Osteocyte (in vitro differentiated cells): ENCODE results near the gene SVEP1. TPM values are rescaled to one million over a fixed set of nuclear protein-coding genes. Genes with fewer than 3 reads are reported as not detected.

Experiments used
- DNase-seq: peaks from one replicate; pipeline ENCODE4 v3.0.0; 2021; ENCODE audit warnings: mixed read lengths; ENCODE audit not compliant: unreplicated experiment; ENCODE audit errors: extremely low spot score
- H3K27ac Mint-ChIP-seq: one replicate; pipeline ENCODE4 v1.8.0; 2021; ENCODE audit warnings: mild to moderate bottlenecking, mixed read lengths; ENCODE audit not compliant: unreplicated experiment
- H3K27me3 Mint-ChIP-seq: one replicate; pipeline ENCODE4 v1.8.0; 2021; ENCODE audit warnings: mixed read lengths; ENCODE audit not compliant: unreplicated experiment
- H3K36me3 Mint-ChIP-seq: one replicate; pipeline ENCODE4 v1.8.0; 2021; ENCODE audit warnings: mixed read lengths; ENCODE audit not compliant: unreplicated experiment
- H3K4me1 Mint-ChIP-seq: one replicate; pipeline ENCODE4 v1.8.0; 2021; ENCODE audit warnings: mixed read lengths; ENCODE audit not compliant: unreplicated experiment
- H3K4me3 Mint-ChIP-seq: one replicate; pipeline ENCODE4 v1.8.0; 2021; ENCODE audit warnings: mild to moderate bottlenecking, moderate library complexity, mixed read lengths; ENCODE audit not compliant: unreplicated experiment
- H3K9me3 Mint-ChIP-seq: one replicate; pipeline ENCODE4 v1.8.0; 2021; ENCODE audit warnings: mixed read lengths; ENCODE audit not compliant: unreplicated experiment
- total RNA-seq: library from RNA; stranded (reverse); gene quantifications from 2 replicates; pipeline ENCODE4 v1.2.1, GENCODE V29; 2021
- TF ChIP-seq, protein P1 (sequence below): fragments of 200-600 bp; sonication (generic); IDR thresholded peaks from 2 replicates; pipeline ENCODE4 v1.5.0; 2021; ENCODE audit warnings: antibody characterized with exemption, mild to moderate bottlenecking, moderate library complexity

Gene SVEP1
- total RNA-seq, 1 donor from 2014 or later = 3.1 TPM

DNA sequence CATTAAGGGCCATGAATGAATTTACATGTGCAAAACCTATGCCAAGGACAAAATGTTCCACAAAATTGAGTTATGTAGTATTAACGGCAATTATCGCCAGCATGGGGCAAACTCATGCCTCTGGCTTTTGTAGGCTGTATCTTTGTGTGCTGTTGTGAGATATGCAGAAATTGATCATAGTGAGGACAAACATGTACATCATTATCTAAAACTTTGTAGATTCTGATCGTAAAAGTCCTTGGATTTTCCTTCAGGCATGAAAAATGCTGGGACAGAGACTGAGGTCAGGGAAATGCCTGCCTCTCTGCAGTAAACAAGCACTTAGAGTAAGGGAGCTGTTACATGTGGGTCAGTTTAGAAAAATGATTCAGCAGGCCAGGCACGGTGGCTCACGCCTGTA, 236.0 kb downstream of the SVEP1 start:
- TF ChIP-seq, protein P1, sequence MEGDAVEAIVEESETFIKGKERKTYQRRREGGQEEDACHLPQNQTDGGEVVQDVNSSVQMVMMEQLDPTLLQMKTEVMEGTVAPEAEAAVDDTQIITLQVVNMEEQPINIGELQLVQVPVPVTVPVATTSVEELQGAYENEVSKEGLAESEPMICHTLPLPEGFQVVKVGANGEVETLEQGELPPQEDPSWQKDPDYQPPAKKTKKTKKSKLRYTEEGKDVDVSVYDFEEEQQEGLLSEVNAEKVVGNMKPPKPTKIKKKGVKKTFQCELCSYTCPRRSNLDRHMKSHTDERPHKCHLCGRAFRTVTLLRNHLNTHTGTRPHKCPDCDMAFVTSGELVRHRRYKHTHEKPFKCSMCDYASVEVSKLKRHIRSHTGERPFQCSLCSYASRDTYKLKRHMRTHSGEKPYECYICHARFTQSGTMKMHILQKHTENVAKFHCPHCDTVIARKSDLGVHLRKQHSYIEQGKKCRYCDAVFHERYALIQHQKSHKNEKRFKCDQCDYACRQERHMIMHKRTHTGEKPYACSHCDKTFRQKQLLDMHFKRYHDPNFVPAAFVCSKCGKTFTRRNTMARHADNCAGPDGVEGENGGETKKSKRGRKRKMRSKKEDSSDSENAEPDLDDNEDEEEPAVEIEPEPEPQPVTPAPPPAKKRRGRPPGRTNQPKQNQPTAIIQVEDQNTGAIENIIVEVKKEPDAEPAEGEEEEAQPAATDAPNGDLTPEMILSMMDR = no peak
- H3K9me3 Mint-ChIP-seq = no peaks in the 10 kb centered on the region
- no peak for DNase-seq
- H3K4me3 Mint-ChIP-seq = no peak overlapping the region
- H3K36me3 Mint-ChIP-seq = no peaks in the 10 kb centered on the region
- peaks cover 1% of the 10 kb centered on the region for H3K4me1 Mint-ChIP-seq
- H3K27ac Mint-ChIP-seq = no peak overlapping the region
- H3K27me3 Mint-ChIP-seq = peaks cover 8% of the 10 kb centered on the region

DNA sequence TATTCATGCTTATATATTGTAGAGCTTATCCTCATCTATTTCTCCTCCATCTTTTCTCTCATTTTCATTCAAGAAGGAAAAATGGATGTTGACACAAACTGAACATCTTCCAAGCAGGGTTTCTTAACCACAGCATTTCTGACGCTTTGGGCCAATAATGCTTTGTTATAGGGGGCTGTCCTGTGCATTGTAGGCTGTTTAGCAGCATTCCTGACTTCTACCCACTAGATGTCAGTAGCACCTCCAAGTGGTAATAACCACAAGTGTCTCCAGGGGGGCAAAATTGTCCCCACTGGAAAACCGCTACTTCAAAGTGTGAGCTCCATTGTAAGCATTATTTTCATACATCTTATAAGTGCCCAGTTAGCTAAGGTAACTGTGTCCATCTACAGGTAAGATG, 239.2 kb downstream of the SVEP1 start:
- H3K9me3 Mint-ChIP-seq = no peaks in the 10 kb centered on the region
- peaks cover 14% of the 10 kb centered on the region for H3K4me1 Mint-ChIP-seq
- H3K27ac Mint-ChIP-seq = no peak overlapping the region
- no peak for DNase-seq
- no peaks in the 10 kb centered on the region for H3K36me3 Mint-ChIP-seq
- TF ChIP-seq, protein P1 = peak; percentile 46
- peaks cover 8% of the 10 kb centered on the region for H3K27me3 Mint-ChIP-seq
- H3K4me3 Mint-ChIP-seq = no peak overlapping the region

DNA sequence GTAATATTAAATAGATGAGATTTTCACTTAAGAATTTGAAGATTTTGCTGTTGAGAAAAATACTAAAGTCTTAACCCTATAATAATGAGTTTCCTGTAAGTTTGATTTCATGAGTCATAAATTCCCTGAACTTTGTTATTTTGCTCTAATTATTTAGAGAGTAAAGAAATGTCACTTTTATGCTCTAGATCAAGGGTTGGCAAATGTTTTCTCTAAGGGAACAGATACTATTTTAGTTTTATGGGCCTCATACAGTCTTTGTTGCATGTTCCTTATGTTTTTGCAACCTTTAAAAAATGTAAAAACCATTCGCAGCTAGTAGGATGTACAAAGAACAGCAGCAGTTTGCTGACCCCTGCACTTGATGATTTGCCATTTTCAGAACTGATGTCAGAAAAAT, 241.4 kb downstream of the SVEP1 start:
- Mint-ChIP-seq H3K27ac (peak overlapping the region; percentile 53), H3K4me1 (peaks cover 14% of the 10 kb centered on the region), H3K9me3 (no peaks in the 10 kb centered on the region), H3K27me3 (peaks cover 2% of the 10 kb centered on the region), H3K36me3 (no peaks in the 10 kb centered on the region), H3K4me3 (no peak overlapping the region)
- TF ChIP-seq, protein P1 = no peak
- DNase-seq = no peak

DNA sequence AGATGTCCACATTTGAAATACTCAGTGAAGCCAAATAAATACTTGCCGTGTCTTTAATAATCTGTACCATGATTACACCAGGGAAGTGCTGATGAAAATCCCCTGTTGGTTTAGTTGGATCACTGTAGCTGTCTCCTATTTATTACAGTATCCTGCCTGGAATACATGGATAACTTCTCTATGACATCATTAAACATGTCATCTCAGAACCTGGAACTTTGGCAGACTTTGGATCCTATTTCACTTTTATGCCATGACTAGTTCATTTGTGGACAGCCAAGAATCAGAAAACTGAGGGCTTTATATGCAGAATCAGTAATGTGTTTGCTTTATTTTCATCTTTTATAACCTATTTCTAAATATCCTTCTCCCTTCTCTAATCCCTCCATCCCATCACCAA, 241.8 kb downstream of the SVEP1 start, which contains the start of gene TXNDC8:
TSS of gene TXNDC8 (minus strand) at position 137 of the 400 bp plus-strand sequence.
- Mint-ChIP-seq H3K36me3 (no peaks in the 10 kb centered on the region), H3K27me3 (no peaks in the 10 kb centered on the region), H3K4me1 (peaks cover 14% of the 10 kb centered on the region), H3K4me3 (no peak within 1 kb of the TSS), H3K9me3 (no peaks in the 10 kb centered on the region), H3K27ac (peak within 1 kb of the TSS; percentile 53)
- no peak for DNase-seq
- TF ChIP-seq, protein P1 = no peak

DNA sequence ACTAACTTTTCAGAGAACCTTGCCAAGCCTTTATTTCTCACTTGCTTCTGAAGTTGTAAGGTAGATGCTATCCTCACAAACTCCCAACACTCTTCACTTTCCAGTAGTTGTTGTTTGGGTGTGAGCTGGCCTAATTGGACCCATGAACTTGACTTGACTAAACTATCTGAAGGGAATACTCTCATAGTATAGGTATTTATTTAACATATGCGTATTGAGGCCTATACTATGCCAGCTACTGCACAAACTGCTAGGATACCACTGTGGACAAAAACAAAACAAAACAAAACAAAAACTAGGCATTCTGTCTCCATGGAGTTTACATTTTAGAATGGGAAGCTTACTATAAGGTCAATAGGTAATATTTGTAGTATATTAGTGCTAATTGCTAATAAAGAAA, 243.2 kb downstream of the SVEP1 start:
- no peak for DNase-seq
- Mint-ChIP-seq H3K36me3 (no peaks in the 10 kb centered on the region), H3K9me3 (no peaks in the 10 kb centered on the region), H3K4me3 (no peak overlapping the region), H3K27ac (peak overlapping the region; percentile 27), H3K27me3 (no peaks in the 10 kb centered on the region), H3K4me1 (peaks cover 14% of the 10 kb centered on the region)
- TF ChIP-seq, protein P1 = no peak
